Endothelial cell of umbilical vein (primary cell): ENCODE data around the gene GCAT. TPM values are rescaled to one million over a fixed set of nuclear protein-coding genes. Genes with fewer than 3 reads are reported as not detected.

Experiments used
- BruUV-seq: library from RNA; stranded (reverse); fragments of 400-500 nt; replicated peaks from 2 replicates; lab custom pipeline; 2021; lab: Mats Ljungman, UMichigan
- CTCF ChIA-PET: fragments of 300-600, 350-600 bp; sonication (Branson Sonifier 250); formaldehyde crosslinking; loops from one replicate; lab custom pipeline; 2021; ENCODE audit warnings: antibody characterized with exemption, inconsistent platforms; lab: Charles Lee
- POLR2A ChIA-PET: fragments of 300-600, 350-600 bp; sonication (Branson Sonifier 250); formaldehyde crosslinking; loops from one replicate; lab custom pipeline; 2021; ENCODE audit warnings: antibody characterized with exemption, inconsistent platforms; lab: Charles Lee
- DNase-seq: peaks from one replicate; pipeline ENCODE4 v3.0.0-alpha.2; 2011; ENCODE audit warnings: low read depth, low spot score
- FAIRE-seq: peaks from 2 replicates; lab custom pipeline; 2011; peaks lifted over from hg19 to GRCh38; lab: Jason Lieb, UNC
- H2AFZ ChIP-seq: 2 replicates; pipeline ENCODE4 v1.6.0; 2012; ENCODE audit warnings: low read depth, low read length, control low read depth, inconsistent platforms
- H3K27ac ChIP-seq: 2 replicates; pipeline ENCODE4 v1.5.1; 2011; ENCODE audit warnings: low read depth, mild to moderate bottlenecking, control low read depth, low read length, moderate library complexity; ENCODE audit not compliant: insufficient read depth
- H3K27me3 ChIP-seq, 2 experiments: 2 replicates each; pipeline versions ENCODE4 v1.6.0 to v1.6.1; 2011; ENCODE audit warnings: low read length in 2 of 2, mixed read lengths in 1 of 2; ENCODE audit not compliant: control insufficient read depth in 2 of 2, insufficient read depth in 2 of 2
- H3K36me3 ChIP-seq, 2 experiments: 2 replicates in 1 of 2; 3 replicates in 1 of 2; pipeline ENCODE4 v1.5.1; 2011; ENCODE audit warnings: low read length in 2 of 2, mild to moderate bottlenecking in 1 of 2, moderate library complexity in 1 of 2; ENCODE audit not compliant: control insufficient read depth in 2 of 2, insufficient read depth in 2 of 2; ENCODE audit errors: extremely low read depth in 1 of 2
- H3K4me1 ChIP-seq: 3 replicates; pipeline ENCODE4 v1.5.1; 2011; ENCODE audit warnings: mild to moderate bottlenecking, low read length; ENCODE audit not compliant: control insufficient read depth, insufficient read depth; ENCODE audit errors: extremely low read depth
- H3K4me2 ChIP-seq: 2 replicates; pipeline ENCODE4 v1.6.1; 2011; ENCODE audit warnings: low read length, control low read depth, mixed read lengths; ENCODE audit not compliant: insufficient read depth
- H3K4me3 ChIP-seq, 3 experiments: fragments of 200-600 bp in 1 of 3; sonication (generic), shearing (Covaris generic) in 1 of 3; replicated peaks in 1 of 3; 2 replicates each; pipeline ENCODE4 v1.5.1; 2011 to 2016; ENCODE audit warnings: control low read depth in 3 of 3, low read length in 3 of 3, mild to moderate bottlenecking in 2 of 3, inconsistent platforms in 1 of 3, low read depth in 1 of 3, moderate library complexity in 1 of 3; ENCODE audit not compliant: insufficient read depth in 1 of 3
- H3K79me2 ChIP-seq: 2 replicates; pipeline ENCODE4 v1.6.0; 2012; ENCODE audit warnings: low read length, inconsistent platforms; ENCODE audit not compliant: control insufficient read depth, insufficient read depth
- H3K9ac ChIP-seq: replicated peaks from 2 replicates; pipeline ENCODE3; 2011; ENCODE audit warnings: low read length, control low read depth; ENCODE audit not compliant: insufficient read depth; ENCODE audit errors: extremely low read depth
- H3K9me1 ChIP-seq: replicated peaks from 3 replicates; pipeline ENCODE4 v1.6.0; 2011; ENCODE audit warnings: mild to moderate bottlenecking, low read length; ENCODE audit not compliant: control insufficient read depth, insufficient read depth; ENCODE audit errors: extremely low read depth
- H3K9me3 ChIP-seq: replicated peaks from 2 replicates; pipeline ENCODE4 v1.5.1; 2012; ENCODE audit warnings: low read length, inconsistent platforms; ENCODE audit not compliant: control insufficient read depth, insufficient read depth
- H4K20me1 ChIP-seq: replicated peaks from 2 replicates; pipeline ENCODE3; 2011; ENCODE audit warnings: mild to moderate bottlenecking, low read length; ENCODE audit not compliant: control insufficient read depth, insufficient read depth; ENCODE audit errors: extremely low read depth
- CTCF ChIP-seq, 2 donors: IDR thresholded peaks; 1 replicate in 1 of 2; 2 replicates in 1 of 2; pipeline ENCODE4 v1.5.1; 2011; ENCODE audit warnings: low read length in 2 of 2, mild to moderate bottlenecking in 2 of 2, moderate library complexity in 2 of 2, control low read depth in 1 of 2, inconsistent platforms in 1 of 2, low read depth in 1 of 2; ENCODE audit not compliant: insufficient read depth in 1 of 2; ENCODE audit errors: extremely low read depth in 1 of 2
- EZH2 ChIP-seq: IDR thresholded peaks from 2 replicates; pipeline ENCODE4 v1.6.1; 2012; ENCODE audit warnings: borderline replicate concordance, low read depth, mild to moderate bottlenecking, moderate library complexity, low read length, inconsistent platforms; ENCODE audit not compliant: severe bottlenecking
- MAX ChIP-seq: IDR thresholded peaks from 2 replicates; pipeline ENCODE4 v1.6.1; 2011; ENCODE audit not compliant: insufficient read depth, insufficient read length
- MYC ChIP-seq: IDR thresholded peaks from one replicate; pipeline ENCODE4 v1.6.1; 2011; ENCODE audit warnings: mild to moderate bottlenecking, low read depth, low read length
- POLR2A ChIP-seq: IDR thresholded peaks from 2 replicates; pipeline ENCODE4 v1.6.1; 2012; ENCODE audit warnings: low read depth, mild to moderate bottlenecking, control low read depth, low read length
- POLR2AphosphoS5 ChIP-seq: IDR thresholded peaks from 2 replicates; pipeline ENCODE4 v1.6.1; 2012; ENCODE audit warnings: low read depth, mild to moderate bottlenecking, control low read depth, low read length, moderate library complexity; ENCODE audit not compliant: insufficient read depth
- dilution Hi-C: fragments of 300-500 bp; cut with MboI; formaldehyde crosslinking; loops from one replicate; pipeline ENCODE4 v1.15.0; 2019; ENCODE audit warnings: low sequenced_read_pairs; ENCODE audit not compliant: extremely low pct_ligation_motif_present
- intact Hi-C: fragments of 100-400 bp; cut with micrococcal nuclease; formaldehyde crosslinking; loops from one replicate; pipeline ENCODE4 v1.10.0; 2022
- polyA plus RNA-seq, 4 experiments: library from polyadenylated mRNA; depleted of rRNA in 3 of 4; stranded (reverse) in 3 of 4; unstranded in 1 of 4; fragments of >200 nt; gene quantifications; 2 replicates each; pipeline versions ENCODE4 v1.2.1 to v1.2.3, GENCODE V29; 2011 to 2012; ENCODE audit warnings: missing spikeins in 1 of 4
- total RNA-seq: library from RNA; stranded (reverse); gene quantifications from 2 replicates; pipeline ENCODE4 v1.2.3, GENCODE V29; 2021

The GCAT gene
- total and polyA plus RNA-seq, 2 donors (not counting 3 experiments of a cell fraction or from before 2014, with no cell fraction given): 19.7 TPM

- BruUV-seq: no TSS peak
- CTCF ChIA-PET: interaction anchor here (0.6 to 2.4 kb wide), 24 partner anchors 8 to 243 kb away, joined by 3 to 12 read pairs (median 4); partner anchors contain the start of genes GCAT, PDXP and TRIOBP
- Histone ChIP-seq H3K9me3 (no peaks in the 10 kb centered on the region), H3K4me2 (no peak overlapping the region), H3K9me1 (no peaks in the 10 kb centered on the region), H3K36me3 (no peaks in the 10 kb centered on the region), H2AFZ (no peak overlapping the region), H4K20me1 (no peaks in the 10 kb centered on the region), H3K27me3 (no peaks in the 10 kb centered on the region), H3K9ac (no peak overlapping the region), H3K4me1 (peaks cover 15% of the 10 kb centered on the region), H3K4me3 (no peak overlapping the region), H3K27ac (no peak overlapping the region), H3K79me2 (no peaks in the 10 kb centered on the region)
- intact Hi-C loops (no loop called here), dilution Hi-C loops (no loop called here)
- no peak for DNase-seq
- POLR2A ChIA-PET: interaction anchor here (0.6 kb wide), 1 partner anchor 129 kb away, joined by 3 read pairs; no protein-coding TSS in a partner anchor
- FAIRE-seq: no peak
- no peak for TF ChIP-seq POLR2A
- TF ChIP-seq EZH2: no peak
- TF ChIP-seq POLR2AphosphoS5: no peak
- no peak for TF ChIP-seq MYC
- TF ChIP-seq MAX: no peak
- TF ChIP-seq CTCF (IDR thresholded peaks at IDR 0.05; ENCODE audit: extremely low read depth in 1 of 2, insufficient read depth in 1 of 2, low read depth in 1 of 2, low read length in 2 of 2): peak; percentile 21 to 41
Observed at GRCh38 chr22:37781434-37782059, 26.2 kb upstream of the GCAT start.
